Ishikawa (cell line): ENCODE data around the gene COL2A1.

Experiments
- EP300 ChIP-seq: IDR thresholded peaks from 2 replicates; pipeline ENCODE4 v1.6.1; 2012; ENCODE audit warnings: borderline replicate concordance
- FOXM1 ChIP-seq: IDR thresholded peaks from 2 replicates; pipeline ENCODE4 v1.6.1; 2012; ENCODE audit warnings: low read depth, borderline replicate concordance
- NFIC ChIP-seq: IDR thresholded peaks from 2 replicates; pipeline ENCODE4 v1.6.1; 2012
- RAD21 ChIP-seq: IDR thresholded peaks from 2 replicates; pipeline ENCODE4 v1.6.1; 2012; ENCODE audit warnings: low read depth
- TAF1 ChIP-seq: IDR thresholded peaks from 2 replicates; pipeline ENCODE4 v1.6.1; 2012; ENCODE audit warnings: low read depth, mild to moderate bottlenecking
- TCF12 ChIP-seq: IDR thresholded peaks from 2 replicates; pipeline ENCODE4 v1.6.1; 2012; ENCODE audit warnings: low read depth

DNA sequence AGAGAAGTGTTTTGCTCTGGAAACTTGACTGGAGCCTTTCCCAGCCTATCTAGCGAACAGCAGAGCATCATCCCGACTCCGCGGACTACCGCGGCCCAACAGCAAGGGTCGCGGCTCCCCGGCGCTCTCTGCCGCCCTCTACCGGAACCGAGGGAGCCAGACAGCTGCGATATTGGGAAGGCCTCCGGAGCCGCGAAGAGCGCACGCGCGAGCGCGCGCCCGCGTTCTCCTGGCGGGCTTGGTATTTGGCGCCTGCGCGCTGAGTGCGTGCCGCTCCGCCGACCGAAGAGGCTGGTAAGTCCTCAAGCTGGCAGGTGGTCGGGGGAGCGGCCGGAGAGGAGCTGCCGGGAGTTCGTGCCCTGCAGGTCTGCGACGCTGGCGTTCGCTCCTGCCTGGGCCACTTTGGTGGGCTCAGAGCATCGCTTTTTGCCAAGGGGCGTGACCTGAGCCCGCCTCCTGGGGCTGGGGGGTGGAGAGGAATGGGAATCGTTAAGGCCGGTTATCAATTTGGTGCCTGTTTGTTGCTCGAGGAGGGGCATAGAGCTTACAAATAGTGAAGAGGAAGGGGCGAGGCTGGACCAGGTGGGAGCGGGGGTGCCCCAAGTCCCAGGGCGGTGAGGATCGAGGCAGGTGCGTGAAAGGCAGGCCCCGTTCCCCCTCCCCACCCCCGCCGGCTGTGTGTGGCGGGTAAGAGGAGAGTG, 40.8 kb downstream of the COL2A1 start, which contains the start of gene TMEM106C:
- TF ChIP-seq TAF1 = peak; percentile 70
- TF ChIP-seq NFIC = no peak
- no peak; the same call in 1 of the 2 replicates for TF ChIP-seq TCF12
- no peak for TF ChIP-seq EP300
- TF ChIP-seq FOXM1 = no peak
- peak; percentile 78 for TF ChIP-seq RAD21
